Stimulated activated CD8-positive, alpha-beta memory T cell treated with anti-CD3 and anti-CD28 coated beads, Interleukin-15, amount 100 ng/mL, for 24 hours (primary cell): Measurements from ENCODE around the gene UBE4B.
A peak's percentile ranks its signal among the peaks of the same experiment; 100 is the strongest.
"Not testable (repeated sequence)": the region's sequence is repeated elsewhere in the genome, so short reads cannot be mapped to it uniquely, and the experiment has no call there.

Experiments
- DNase-seq: peaks from one replicate; pipeline ENCODE4 v3.0.0-alpha.2; 2020; ENCODE audit warnings: low read depth

The UBE4B gene

GRCh38 chr1:10177876-10178275 lies 145.1 kb downstream of the UBE4B start:
- DNase-seq: no peak

GRCh38 chr1:10178597-10179405 lies 146.0 kb downstream of the UBE4B start:
- DNase-seq: no peak

- no peak for DNase-seq
Observed at GRCh38 chr1:10179406-10180091, 146.8 kb downstream of the UBE4B start.

- no peak for DNase-seq
Observed at GRCh38 chr1:10181154-10181553, 148.4 kb downstream of the UBE4B start.

- DNase-seq: no peak
Observed at GRCh38 chr1:10185759-10186158, 153.0 kb downstream of the UBE4B start.

- DNase-seq: no peak
Observed at GRCh38 chr1:10186331-10187025, 153.7 kb downstream of the UBE4B start.

GRCh38 chr1:10187026-10187334 lies 154.2 kb downstream of the UBE4B start:
- no peak for DNase-seq

GRCh38 chr1:10188133-10188650 lies 155.4 kb downstream of the UBE4B start:
- no peak for DNase-seq

GRCh38 chr1:10189659-10190058 lies 156.9 kb downstream of the UBE4B start:
- no peak for DNase-seq

- DNase-seq: no peak
Observed at GRCh38 chr1:10192263-10192662, 159.5 kb downstream of the UBE4B start.

- no peak for DNase-seq
Observed at GRCh38 chr1:10193288-10193687, 160.5 kb downstream of the UBE4B start.

- no peak for DNase-seq
Observed at GRCh38 chr1:10195570-10195969, 162.8 kb downstream of the UBE4B start.

- no peak for DNase-seq
Observed at GRCh38 chr1:10196976-10197375, 164.2 kb downstream of the UBE4B start.

GRCh38 chr1:10200620-10201019 lies 167.9 kb downstream of the UBE4B start:
- no peak for DNase-seq

- no peak for DNase-seq
Observed at GRCh38 chr1:10204003-10204642, 171.4 kb downstream of the UBE4B start.

- DNase-seq: not testable (repeated sequence)
Observed at GRCh38 chr1:10205206-10205605, 172.4 kb downstream of the UBE4B start.

- no peak for DNase-seq
Observed at GRCh38 chr1:10207810-10208209, 175.1 kb downstream of the UBE4B start.

GRCh38 chr1:10208537-10208936 lies 175.8 kb downstream of the UBE4B start:
- DNase-seq: no peak

- no peak for DNase-seq
Observed at GRCh38 chr1:10209590-10209904, 176.8 kb downstream of the UBE4B start.

GRCh38 chr1:10209905-10210810 lies 177.4 kb downstream of the UBE4B start, which contains the start of gene KIF1B:
Gene KIF1B, plus strand, starts transcription at chr1:10210570. Its CDS starts 21,759 bp downstream, at chr1:10232329.
- peak; percentile 92 for DNase-seq
